Glutamatergic neuron (in vitro differentiated cells): ENCODE results near the gene RASSF8. TPM values are rescaled to one million over a fixed set of nuclear protein-coding genes. Genes with fewer than 3 reads are reported as not detected.

Source experiments
- DNase-seq: peaks from one replicate; pipeline ENCODE4 v3.0.0; 2022
- H3K27ac Mint-ChIP-seq: one replicate; pipeline ENCODE4 v1.8.0; 2020; ENCODE audit warnings: mild to moderate bottlenecking, mixed read lengths, inconsistent platforms; ENCODE audit not compliant: unreplicated experiment
- H3K27me3 Mint-ChIP-seq: one replicate; pipeline ENCODE4 v1.8.0; 2020; ENCODE audit warnings: mild to moderate bottlenecking, moderate library complexity, mixed read lengths, inconsistent platforms; ENCODE audit not compliant: unreplicated experiment
- H3K36me3 Mint-ChIP-seq: one replicate; pipeline ENCODE4 v1.8.0; 2020; ENCODE audit warnings: mild to moderate bottlenecking, mixed read lengths, inconsistent platforms; ENCODE audit not compliant: unreplicated experiment
- H3K4me1 Mint-ChIP-seq: one replicate; pipeline ENCODE4 v1.8.0; 2020; ENCODE audit warnings: mild to moderate bottlenecking, low read depth, mixed read lengths, inconsistent platforms; ENCODE audit not compliant: unreplicated experiment
- H3K4me3 Mint-ChIP-seq: one replicate; pipeline ENCODE4 v1.8.0; 2020; ENCODE audit warnings: mild to moderate bottlenecking, mixed read lengths, inconsistent platforms; ENCODE audit not compliant: unreplicated experiment
- H3K9me3 Mint-ChIP-seq: one replicate; pipeline ENCODE4 v1.8.0; 2020; ENCODE audit warnings: mild to moderate bottlenecking, moderate library complexity, mixed read lengths, inconsistent platforms; ENCODE audit not compliant: unreplicated experiment
- CTCF ChIP-seq: fragments of 200-600 bp; sonication (generic); IDR thresholded peaks from one replicate; pipeline ENCODE4 v1.5.0; 2021; ENCODE audit not compliant: partially characterized antibody, unreplicated experiment
- total RNA-seq: library from RNA; stranded (reverse); fragmentation: NEBNext Ultra II Directional; extraction: Animal tissue kit (Norgen Biotek cat#: 25700); gene quantifications from one replicate; pipeline ENCODE4 v1.2.1, GENCODE V29; 2021; ENCODE audit not compliant: unreplicated experiment

RASSF8 gene
- total RNA-seq, 1 donor from 2014 or later = 41.3 TPM

- Mint-ChIP-seq H3K27ac (no peak overlapping the region), H3K4me3 (no peak overlapping the region), H3K9me3 (peaks cover 3% of the 10 kb centered on the region), H3K36me3 (no peaks in the 10 kb centered on the region), H3K27me3 (no peaks in the 10 kb centered on the region), H3K4me1 (peaks cover 3% of the 10 kb centered on the region)
- DNase-seq = no peak
- TF ChIP-seq CTCF = no peak
Measured at GRCh38 chr12:26092346-26093105, 134.0 kb downstream of the RASSF8 start.

- no peak overlapping the region for H3K27ac Mint-ChIP-seq
- no peaks in the 10 kb centered on the region for H3K36me3 Mint-ChIP-seq
- no peaks in the 10 kb centered on the region for H3K27me3 Mint-ChIP-seq
- H3K4me3 Mint-ChIP-seq = no peak overlapping the region
- DNase-seq = no peak
- H3K4me1 Mint-ChIP-seq = peaks cover 3% of the 10 kb centered on the region
- no peaks in the 10 kb centered on the region for H3K9me3 Mint-ChIP-seq
- no peak for TF ChIP-seq CTCF
Measured at GRCh38 chr12:26095186-26095585, 136.7 kb downstream of the RASSF8 start.

GRCh38 chr12:26096036-26096435, 137.6 kb downstream of the RASSF8 start:
- H3K4me1 Mint-ChIP-seq = peaks cover 3% of the 10 kb centered on the region
- no peak for TF ChIP-seq CTCF
- no peaks in the 10 kb centered on the region for H3K27me3 Mint-ChIP-seq
- H3K27ac Mint-ChIP-seq = no peak overlapping the region
- H3K36me3 Mint-ChIP-seq = no peaks in the 10 kb centered on the region
- no peak for DNase-seq
- no peaks in the 10 kb centered on the region for H3K9me3 Mint-ChIP-seq
- no peak overlapping the region for H3K4me3 Mint-ChIP-seq

GRCh38 chr12:26097046-26097878, 138.8 kb downstream of the RASSF8 start:
- no peak overlapping the region for H3K27ac Mint-ChIP-seq

More at GRCh38 chr12:26097046-26097878, 138.8 kb downstream of the RASSF8 start:
- TF ChIP-seq CTCF = peak; percentile 90
- H3K27me3 Mint-ChIP-seq = no peaks in the 10 kb centered on the region
- no peak overlapping the region for H3K4me3 Mint-ChIP-seq
- DNase-seq = peak; percentile 76
- H3K9me3 Mint-ChIP-seq = no peaks in the 10 kb centered on the region
- peaks cover 3% of the 10 kb centered on the region for H3K4me1 Mint-ChIP-seq
- H3K36me3 Mint-ChIP-seq = no peaks in the 10 kb centered on the region
